ENCODE data around the gene LAYN.

Gene LAYN

GRCh38 chr11:111589886-111590499, 49.5 kb downstream of the LAYN start:
- TF ChIP-seq Cebpa-rat (IDR thresholded peaks at IDR 0.05): no peak
- no peak overlapping the region for H3K4me3 ChIP-seq
- H3K4me2 ChIP-seq: no peak overlapping the region
- no peaks in the 10 kb centered on the region for H4K20me1 ChIP-seq
- no peak overlapping the region for H3K27ac ChIP-seq
- no peaks in the 10 kb centered on the region for H3K36me3 ChIP-seq
- peaks cover 9 to 16% (median 11%) of the 10 kb centered on the region in 10 experiments; a peak in 19 of 20 replicates for H3K4me1 ChIP-seq
- no peaks in the 10 kb centered on the region for H3K9me3 ChIP-seq (replicated peaks in 1 of 11)
- H3K9ac ChIP-seq: no peak overlapping the region
- H3K27me3 ChIP-seq: no peaks in the 10 kb centered on the region

- Histone ChIP-seq H3K27ac (no peak overlapping the region), H3K9me3 (replicated peaks in 1 of 11) (peaks cover 0 to 10% (median 6%) of the 10 kb centered on the region in 11 experiments; a peak in 10 of 22 replicates), H3K27me3 (no peaks in the 10 kb centered on the region), H3K9ac (no peak overlapping the region), H4K20me1 (no peaks in the 10 kb centered on the region), H3K4me3 (no peak overlapping the region), H3K36me3 (no peaks in the 10 kb centered on the region), H3K4me2 (no peak overlapping the region), H3K4me1 (peaks cover 0 to 2% (median 0%) of the 10 kb centered on the region in 10 experiments; a peak in 1 of 20 replicates)
- no peak for TF ChIP-seq Cebpa-rat (IDR thresholded peaks at IDR 0.05)
Observed at GRCh38 chr11:111591187-111591960, 50.9 kb downstream of the LAYN start.

- Histone ChIP-seq H3K27me3 (no peaks in the 10 kb centered on the region), H3K4me1 (no peaks in the 10 kb centered on the region), H3K9me3 (replicated peaks in 1 of 11) (peaks cover 0 to 10% (median 6%) of the 10 kb centered on the region in 11 experiments; a peak in 10 of 22 replicates), H3K27ac (no peak overlapping the region), H3K4me3 (no peak overlapping the region), H4K20me1 (no peaks in the 10 kb centered on the region), H3K36me3 (no peaks in the 10 kb centered on the region), H3K4me2 (no peak overlapping the region), H3K9ac (no peak overlapping the region)
- TF ChIP-seq Cebpa-rat (IDR thresholded peaks at IDR 0.05): no peak
Observed at GRCh38 chr11:111592491-111592890, 52.0 kb downstream of the LAYN start.

- H3K4me1 ChIP-seq: peaks cover 2 to 6% (median 4%) of the 10 kb centered on the region in 10 experiments; a peak in 15 of 20 replicates
Observed at GRCh38 chr11:111596319-111596718, 55.8 kb downstream of the LAYN start.

DNA sequence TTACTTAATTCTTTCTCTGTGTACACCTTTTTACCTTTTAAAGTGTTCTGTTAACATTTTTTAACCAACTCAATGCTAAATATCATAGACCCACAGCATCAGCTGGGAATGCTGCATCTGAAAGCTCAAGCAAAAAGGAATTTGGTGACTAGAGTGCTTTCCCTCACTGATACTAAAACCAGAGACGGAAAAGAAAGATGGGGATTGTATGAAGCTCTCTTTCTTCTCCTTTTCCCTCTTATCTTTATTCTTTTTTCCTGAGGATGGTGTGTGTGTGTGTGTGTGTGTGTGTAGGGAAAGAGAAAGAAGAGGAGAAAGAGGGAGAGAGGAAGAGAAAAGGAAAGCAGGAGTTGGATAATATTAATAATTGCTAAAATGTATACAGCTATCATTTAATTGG, 57.6 kb downstream of the LAYN start:
- Histone ChIP-seq H3K9ac (no peak overlapping the region), H3K27me3 (no peaks in the 10 kb centered on the region), H3K4me3 (no peak overlapping the region), H4K20me1 (peaks cover under 1 to 5% (median 2%) of the 10 kb centered on the region in 11 experiments; a peak in 15 of 22 replicates), H3K27ac (no peak overlapping the region), H3K36me3 (no peaks in the 10 kb centered on the region), H3K9me3 (replicated peaks in 1 of 11) (peaks cover 0 to 10% (median 6%) of the 10 kb centered on the region in 11 experiments; a peak in 10 of 22 replicates), H3K4me2 (0 out of 22 replicates have a peak overlapping the region, but pooled peaks of 1 of the 11 experiments have one; percentile 29), H3K4me1 (peaks cover 5 to 11% (median 9%) of the 10 kb centered on the region in 10 experiments; a peak in 16 of 20 replicates)
- TF ChIP-seq Cebpa-rat (IDR thresholded peaks at IDR 0.05): no peak

More at GRCh38 chr11:111596319-111596718, 55.8 kb downstream of the LAYN start:
- Histone ChIP-seq H3K9ac (no peak overlapping the region), H3K27me3 (no peaks in the 10 kb centered on the region), H3K27ac (no peak overlapping the region), H3K4me2 (no peak overlapping the region), H3K9me3 (replicated peaks in 1 of 11) (peaks cover 0 to 10% (median 6%) of the 10 kb centered on the region in 11 experiments; a peak in 10 of 22 replicates), H3K36me3 (no peaks in the 10 kb centered on the region), H4K20me1 (no peaks in the 10 kb centered on the region), H3K4me3 (no peak overlapping the region)
- no peak for TF ChIP-seq Cebpa-rat (IDR thresholded peaks at IDR 0.05)

DNA sequence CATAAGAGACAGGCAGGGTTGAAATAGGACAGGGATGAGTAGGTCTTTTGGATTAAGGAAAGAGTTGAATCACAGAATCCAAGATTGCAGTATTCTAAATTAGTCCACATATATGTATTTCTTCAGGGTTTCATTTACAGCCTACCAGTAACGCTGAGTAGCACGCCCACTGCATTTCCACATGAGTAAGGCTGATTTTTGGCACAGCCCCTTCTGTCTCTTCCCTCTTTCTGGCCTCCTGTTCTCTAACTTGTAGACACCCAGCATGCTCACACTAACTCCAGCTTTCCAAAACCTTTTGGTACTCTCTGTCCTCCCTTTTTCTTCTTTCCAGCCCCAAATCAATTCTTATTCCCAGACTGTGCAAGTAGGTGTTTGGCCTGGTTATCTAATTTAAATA, 58.0 kb downstream of the LAYN start:
- Histone ChIP-seq H3K4me2 (peak overlapping the region in 2 of 11 experiments; percentile 12 to 41; a peak in 2 of 22 replicates), H3K27me3 (no peaks in the 10 kb centered on the region), H4K20me1 (peaks cover 4 to 9% (median 6%) of the 10 kb centered on the region in 11 experiments; a peak in 18 of 22 replicates), H3K9ac (no peak overlapping the region), H3K4me3 (no peak overlapping the region), H3K27ac (no peak overlapping the region), H3K36me3 (no peaks in the 10 kb centered on the region), H3K4me1 (peaks cover 6 to 15% (median 13%) of the 10 kb centered on the region in 10 experiments; a peak in 17 of 20 replicates), H3K9me3 (replicated peaks in 1 of 11) (peaks cover 0 to 10% (median 6%) of the 10 kb centered on the region in 11 experiments; a peak in 10 of 22 replicates)
- TF ChIP-seq Cebpa-rat (IDR thresholded peaks at IDR 0.05): no peak

DNA sequence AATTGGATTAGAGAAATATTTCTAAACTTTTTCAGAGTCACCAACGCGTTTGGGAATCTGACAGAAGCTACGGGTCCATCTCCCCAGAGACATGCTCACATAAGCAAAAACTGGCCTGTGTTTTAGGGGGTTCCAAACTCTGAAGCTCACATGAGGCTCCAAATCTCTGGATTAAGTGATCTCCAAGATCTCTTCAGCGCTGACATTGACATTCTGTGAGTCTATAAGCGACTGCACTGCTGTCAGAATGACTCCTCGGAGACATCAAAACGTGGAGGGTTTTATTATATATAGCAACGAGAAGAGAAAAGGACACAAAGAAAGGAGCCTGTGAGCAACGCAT, 61.1 kb downstream of the LAYN start:
- peaks cover 20 to 36% (median 31%) of the 10 kb centered on the region in 11 experiments; a peak in 20 of 22 replicates for H4K20me1 ChIP-seq
- H3K36me3 ChIP-seq: no peaks in the 10 kb centered on the region
- peak overlapping the region; percentile 32 to 72 (median 58); a peak in 19 of 22 replicates for H3K27ac ChIP-seq
- H3K9ac ChIP-seq: peak overlapping the region; percentile 59 to 76 (median 73); a peak in 20 of 22 replicates
- H3K4me2 ChIP-seq: peak overlapping the region; percentile 64 to 90 (median 79)
- peak overlapping the region; percentile 53 to 99 (median 86) for H3K4me3 ChIP-seq
- no peak for TF ChIP-seq Cebpa-rat (IDR thresholded peaks at IDR 0.05)
- peaks cover 20 to 39% (median 26%) of the 10 kb centered on the region in 10 experiments for H3K4me1 ChIP-seq
- H3K9me3 ChIP-seq (replicated peaks in 1 of 11): no peaks in the 10 kb centered on the region
- H3K27me3 ChIP-seq: no peaks in the 10 kb centered on the region

DNA sequence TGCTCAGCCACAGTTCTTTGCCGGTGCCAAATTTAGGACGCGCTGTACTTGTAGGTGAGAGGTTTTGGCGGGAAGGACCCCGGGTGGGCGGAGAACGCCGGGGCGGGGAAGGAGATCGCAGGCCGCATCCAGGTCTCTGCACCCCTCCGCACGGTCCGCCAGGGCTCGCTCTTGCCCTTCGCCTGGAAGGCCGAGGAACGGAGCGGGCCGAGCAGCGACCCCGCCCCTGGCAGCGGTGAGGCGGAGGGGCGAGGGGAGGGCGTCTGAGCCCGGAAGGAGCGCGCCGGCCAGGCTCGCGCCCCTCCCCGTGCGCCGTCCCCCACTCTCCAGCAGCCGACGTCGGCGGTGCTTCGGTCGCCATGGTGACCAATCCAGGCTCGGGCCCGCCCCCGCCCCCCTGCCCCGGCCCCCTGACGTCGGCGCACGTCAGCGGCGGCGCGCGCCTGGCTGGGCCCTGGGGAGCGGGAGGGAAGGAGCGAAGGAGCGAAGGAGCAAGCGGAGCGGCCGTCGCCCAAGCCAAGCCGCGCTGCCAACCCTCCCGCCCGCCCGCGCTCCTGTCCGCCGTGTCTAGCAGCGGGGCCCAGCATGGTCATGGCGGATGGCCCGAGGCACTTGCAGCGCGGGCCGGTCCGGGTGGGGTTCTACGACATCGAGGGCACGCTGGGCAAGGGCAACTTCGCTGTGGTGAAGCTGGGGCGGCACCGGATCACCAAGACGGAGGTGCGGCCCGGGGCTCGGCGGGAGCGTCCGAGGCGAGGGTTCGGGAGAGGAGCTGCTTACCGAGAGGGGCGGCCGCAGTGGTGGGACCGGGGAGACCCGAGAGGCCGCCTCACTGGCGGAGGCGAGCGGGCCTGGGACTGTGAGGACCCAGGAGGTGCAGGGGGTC, 61.7 kb downstream of the LAYN start, which contains the start of gene SIK2:
TSS of gene SIK2 (plus strand) at position 471 of the 886 bp plus-strand sequence. CDS start at position 586, 115 bp downstream.
- H3K4me1 ChIP-seq: peaks cover 20 to 39% (median 26%) of the 10 kb centered on the region in 10 experiments
- H3K9ac ChIP-seq: peak within 1 kb of the TSS; percentile 87 to 98 (median 92)
- peak within 1 kb of the TSS; percentile 78 to 95 (median 87) for H3K27ac ChIP-seq
- peak within 1 kb of the TSS; percentile 89 to 99 (median 94) for H3K4me2 ChIP-seq
- H3K4me3 ChIP-seq: peak within 1 kb of the TSS; percentile 78 to 99 (median 95)
- H3K36me3 ChIP-seq: no peaks in the 10 kb centered on the region
- H4K20me1 ChIP-seq: peaks cover 20 to 42% (median 38%) of the 10 kb centered on the region in 11 experiments; a peak in 20 of 22 replicates
- TF ChIP-seq Cebpa-rat (IDR thresholded peaks at IDR 0.05): no peak
- H3K27me3 ChIP-seq: no peaks in the 10 kb centered on the region
- no peaks in the 10 kb centered on the region for H3K9me3 ChIP-seq (replicated peaks in 1 of 11)

All from BLaER1 treated with 17β-estradiol and CSF1 and Interleukin-3, amounts not matched to agents 10 nM and 100 nM (cell line).